HG02870 (cell line): ENCODE measurements around the gene CDX1.

ENCODE experiments used
- ATAC-seq: cut with Tn5 transposase; IDR thresholded peaks from one replicate; pipeline ENCODE4 v1.9.1; 2021; ENCODE audit warnings: mild to moderate bottlenecking, moderate library complexity; ENCODE audit not compliant: unreplicated experiment

The CDX1 gene

DNA sequence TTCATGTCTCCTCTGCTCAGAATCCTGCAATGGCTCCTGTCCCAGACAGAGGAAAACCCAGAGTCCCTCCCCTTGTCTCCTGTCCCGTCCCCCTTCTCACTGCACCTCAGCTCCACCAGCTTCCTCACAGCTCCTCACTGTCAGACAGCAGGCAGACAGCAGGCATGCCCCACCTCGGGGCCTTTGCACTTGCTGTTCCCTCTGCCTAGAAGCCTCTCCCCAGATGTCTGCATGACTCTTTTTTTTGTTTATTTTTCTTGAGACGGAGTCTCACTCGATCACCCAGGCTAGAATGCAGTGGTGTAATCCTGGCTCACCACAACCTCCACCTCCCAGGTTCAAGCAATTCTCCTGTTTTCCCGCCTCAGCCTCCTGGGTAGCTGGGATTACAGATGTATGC is 14.4 kb downstream of the CDX1 start:
- ATAC-seq: no peak

DNA sequence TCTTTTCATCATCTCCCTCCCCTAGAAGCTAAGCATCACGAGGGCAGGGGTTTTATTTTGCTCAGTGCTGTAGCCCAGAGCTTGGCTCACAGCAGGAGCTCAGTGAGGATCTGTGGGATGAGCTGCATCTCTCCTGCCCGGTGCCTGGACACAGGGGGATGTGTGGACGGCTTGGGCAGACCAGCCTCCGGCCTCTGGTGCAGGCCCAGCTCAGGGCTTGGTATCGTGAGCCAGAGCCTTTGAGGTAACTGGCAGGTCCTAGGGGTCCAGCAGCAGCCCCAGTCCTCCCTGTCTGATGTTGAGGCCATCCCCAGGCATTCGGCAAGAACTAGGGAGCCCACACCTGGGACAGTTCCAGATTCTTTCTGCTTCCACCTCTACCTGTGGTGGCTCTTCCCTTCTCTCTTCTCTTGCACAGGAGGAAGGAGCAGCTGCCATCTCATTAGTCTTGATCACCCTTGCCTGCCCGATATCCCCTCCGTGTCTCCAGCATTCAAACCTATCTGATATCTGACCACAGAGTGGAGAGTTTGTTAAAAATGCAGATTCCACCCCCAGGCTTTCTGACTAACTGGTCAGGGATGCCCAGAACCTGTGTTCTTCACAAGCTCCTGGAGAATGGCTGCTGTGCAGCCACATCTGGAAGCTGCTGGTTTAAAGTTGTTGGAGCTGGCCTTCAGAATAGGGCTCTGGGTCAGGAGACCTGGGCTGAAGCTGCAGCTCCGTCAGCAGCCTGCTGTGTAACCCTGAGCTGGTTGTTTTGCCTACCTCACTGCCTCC is 15.4 kb downstream of the CDX1 start:
- no peak for ATAC-seq

DNA sequence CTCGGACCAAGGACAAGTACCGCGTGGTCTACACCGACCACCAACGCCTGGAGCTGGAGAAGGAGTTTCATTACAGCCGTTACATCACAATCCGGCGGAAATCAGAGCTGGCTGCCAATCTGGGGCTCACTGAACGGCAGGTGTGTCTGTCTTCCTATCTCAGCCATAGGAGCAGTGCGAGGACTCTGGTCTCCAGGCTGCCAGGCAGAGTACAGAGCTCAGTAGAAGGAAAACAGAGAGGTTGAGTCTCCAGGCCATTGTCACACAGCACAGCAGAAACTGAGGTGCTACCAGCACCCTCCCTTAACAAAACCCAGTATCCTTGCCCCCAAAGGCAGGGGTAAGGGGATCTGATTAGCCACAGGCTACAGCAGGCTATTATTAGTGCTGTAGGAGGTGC is 16.2 kb downstream of the CDX1 start:
- ATAC-seq: no peak

DNA sequence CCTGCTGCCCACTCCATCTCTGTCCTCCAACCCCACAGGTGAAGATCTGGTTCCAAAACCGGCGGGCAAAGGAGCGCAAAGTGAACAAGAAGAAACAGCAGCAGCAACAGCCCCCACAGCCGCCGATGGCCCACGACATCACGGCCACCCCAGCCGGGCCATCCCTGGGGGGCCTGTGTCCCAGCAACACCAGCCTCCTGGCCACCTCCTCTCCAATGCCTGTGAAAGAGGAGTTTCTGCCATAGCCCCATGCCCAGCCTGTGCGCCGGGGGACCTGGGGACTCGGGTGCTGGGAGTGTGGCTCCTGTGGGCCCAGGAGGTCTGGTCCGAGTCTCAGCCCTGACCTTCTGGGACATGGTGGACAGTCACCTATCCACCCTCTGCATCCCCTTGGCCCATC is 16.9 kb downstream of the CDX1 start:
- ATAC-seq: no peak

DNA sequence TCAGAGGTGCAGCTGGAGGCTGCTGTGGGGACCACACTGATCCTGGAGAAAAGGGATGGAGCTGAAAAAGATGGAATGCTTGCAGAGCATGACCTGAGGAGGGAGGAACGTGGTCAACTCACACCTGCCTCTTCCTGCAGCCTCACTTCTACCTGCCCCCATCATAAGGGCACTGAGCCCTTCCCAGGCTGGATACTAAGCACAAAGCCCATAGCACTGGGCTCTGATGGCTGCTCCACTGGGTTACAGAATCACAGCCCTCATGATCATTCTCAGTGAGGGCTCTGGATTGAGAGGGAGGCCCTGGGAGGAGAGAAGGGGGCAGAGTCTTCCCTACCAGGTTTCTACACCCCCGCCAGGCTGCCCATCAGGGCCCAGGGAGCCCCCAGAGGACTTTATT is 17.4 kb downstream of the CDX1 start:
- ATAC-seq: no peak

DNA sequence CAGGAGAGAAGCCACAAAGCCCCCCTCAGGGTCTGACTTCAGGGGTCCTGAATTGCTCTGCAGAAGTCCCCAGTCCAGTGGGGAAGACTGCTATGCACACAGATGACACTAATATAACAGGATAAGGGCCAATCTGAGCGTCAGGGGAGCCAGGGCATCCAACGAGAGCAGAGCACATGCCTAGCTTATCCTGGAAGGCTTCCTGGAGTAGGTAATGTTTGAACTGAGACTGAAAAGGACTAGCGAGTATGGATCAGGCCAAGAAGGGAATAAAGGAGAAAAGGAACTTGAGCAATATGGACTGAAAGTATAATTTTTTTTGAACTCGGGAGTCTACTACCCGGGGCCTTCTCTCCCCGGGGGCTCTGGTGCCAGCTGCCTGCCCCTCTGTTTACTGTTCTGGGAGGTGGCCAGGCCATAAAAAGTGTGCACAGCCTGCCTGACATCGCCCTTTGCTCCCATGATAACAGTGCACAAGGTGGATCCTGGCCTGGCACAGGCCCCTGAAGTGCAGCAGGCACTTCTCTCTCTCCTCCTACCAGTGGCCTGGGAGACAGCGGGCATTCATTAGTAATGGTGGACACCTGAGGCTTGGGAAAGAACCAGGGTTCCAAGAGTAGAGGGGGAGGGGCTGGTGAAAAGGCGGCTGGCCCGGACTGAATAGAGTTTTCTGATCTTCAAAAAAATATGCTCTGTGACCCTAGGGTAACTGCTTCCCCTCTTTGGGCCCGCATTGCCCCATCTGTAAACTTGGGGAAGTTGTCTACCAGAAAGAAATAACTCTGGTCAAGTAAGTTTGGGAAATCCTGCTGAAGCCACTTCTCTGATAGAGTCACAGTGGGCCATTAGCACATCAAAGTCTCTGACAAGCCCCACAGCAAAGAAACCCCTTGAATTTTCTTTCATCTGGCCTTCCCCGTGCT is 18.7 kb downstream of the CDX1 start:
- ATAC-seq: no peak

DNA sequence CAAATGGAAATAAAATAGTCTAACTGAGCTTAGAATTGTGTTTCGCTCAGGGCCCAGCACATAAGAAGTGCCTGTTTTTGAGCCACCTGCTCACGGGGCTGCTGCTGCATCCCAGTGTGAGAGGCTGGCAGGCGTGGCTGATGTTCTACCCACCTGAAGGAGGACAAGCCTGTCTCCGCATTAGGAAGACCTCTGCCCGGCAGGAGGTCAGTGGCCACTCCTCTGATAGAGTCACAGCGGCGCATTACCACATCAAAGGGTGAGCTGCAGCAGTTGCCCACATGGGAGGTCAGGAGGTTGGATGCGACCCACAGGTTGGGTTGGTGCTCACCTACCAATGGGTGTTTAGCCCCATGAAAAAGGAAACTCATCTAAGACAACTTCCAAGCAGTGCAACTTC is 19.6 kb downstream of the CDX1 start:
- ATAC-seq: no peak

DNA sequence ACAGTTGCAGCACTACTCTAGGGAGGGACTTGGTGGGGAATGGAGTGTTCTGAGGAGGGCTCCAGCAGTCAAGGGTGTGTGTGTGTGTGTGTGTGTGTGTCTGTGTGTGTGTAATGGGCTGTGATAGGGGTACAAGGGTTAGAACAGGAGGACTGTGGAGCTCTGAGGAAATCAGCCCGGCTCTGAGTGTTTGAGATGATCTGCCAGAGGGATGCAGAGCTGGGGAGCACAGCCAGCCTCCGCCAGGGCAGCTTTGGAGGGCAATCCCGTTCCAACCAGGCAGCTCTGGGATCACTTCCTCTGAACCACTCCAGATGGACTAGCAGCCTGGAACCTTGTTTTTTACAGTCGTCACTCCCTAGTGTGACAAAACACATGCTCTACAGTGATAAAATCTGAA is 20.3 kb downstream of the CDX1 start:
- no peak for ATAC-seq

DNA sequence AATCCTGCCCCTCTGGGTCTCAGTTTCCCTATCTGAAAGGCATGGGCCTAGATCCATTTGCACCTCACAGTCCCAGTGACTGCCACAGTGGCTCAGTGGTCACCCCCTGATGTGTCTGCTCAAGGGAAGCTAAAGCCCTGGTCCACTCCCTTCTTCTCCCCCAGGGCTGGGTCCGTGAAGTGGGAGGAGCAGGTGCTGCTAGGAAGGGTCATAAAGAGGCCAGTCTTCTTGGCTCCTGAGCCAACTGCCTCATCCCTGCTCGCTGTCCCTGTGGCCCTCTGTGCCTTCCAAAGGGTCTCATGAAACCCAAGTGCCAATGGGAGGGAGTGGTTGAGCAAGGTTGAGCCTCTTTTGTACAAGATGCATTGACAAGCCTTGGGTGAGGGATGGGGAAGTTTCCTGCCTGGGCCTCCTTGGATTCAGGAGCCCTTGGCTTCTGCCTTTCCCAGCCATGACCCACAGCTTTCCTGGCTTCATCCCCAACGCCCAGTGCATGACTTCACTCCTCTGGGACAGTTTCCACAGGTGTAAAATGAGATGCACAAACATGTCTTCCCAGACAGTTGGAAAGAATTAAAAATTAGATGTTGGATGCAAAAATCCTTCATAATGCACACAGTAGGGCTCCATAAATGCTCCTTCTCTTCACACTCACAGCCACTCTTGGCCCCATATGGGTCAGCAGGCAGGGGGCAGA is 21.7 kb downstream of the CDX1 start:
- no peak for ATAC-seq

DNA sequence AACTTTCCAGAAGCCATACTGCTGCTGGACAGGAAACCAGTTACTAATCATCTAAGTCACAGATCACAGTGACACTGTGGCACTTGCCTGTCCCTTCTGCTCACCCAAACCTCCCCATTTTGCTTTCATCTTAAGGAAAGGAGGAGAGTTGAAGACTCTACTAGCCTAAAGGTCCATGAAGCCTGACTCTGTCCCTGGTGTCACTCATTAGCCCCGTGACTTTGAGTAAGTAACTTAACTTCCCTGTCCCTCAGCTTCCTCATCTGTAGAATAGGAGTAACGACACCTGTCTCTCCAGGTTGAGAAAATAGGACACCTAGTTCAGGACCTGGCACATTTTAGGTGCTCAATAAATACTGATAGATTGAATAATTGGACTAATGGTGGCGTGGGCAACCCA is 22.7 kb downstream of the CDX1 start:
- ATAC-seq: no peak

DNA sequence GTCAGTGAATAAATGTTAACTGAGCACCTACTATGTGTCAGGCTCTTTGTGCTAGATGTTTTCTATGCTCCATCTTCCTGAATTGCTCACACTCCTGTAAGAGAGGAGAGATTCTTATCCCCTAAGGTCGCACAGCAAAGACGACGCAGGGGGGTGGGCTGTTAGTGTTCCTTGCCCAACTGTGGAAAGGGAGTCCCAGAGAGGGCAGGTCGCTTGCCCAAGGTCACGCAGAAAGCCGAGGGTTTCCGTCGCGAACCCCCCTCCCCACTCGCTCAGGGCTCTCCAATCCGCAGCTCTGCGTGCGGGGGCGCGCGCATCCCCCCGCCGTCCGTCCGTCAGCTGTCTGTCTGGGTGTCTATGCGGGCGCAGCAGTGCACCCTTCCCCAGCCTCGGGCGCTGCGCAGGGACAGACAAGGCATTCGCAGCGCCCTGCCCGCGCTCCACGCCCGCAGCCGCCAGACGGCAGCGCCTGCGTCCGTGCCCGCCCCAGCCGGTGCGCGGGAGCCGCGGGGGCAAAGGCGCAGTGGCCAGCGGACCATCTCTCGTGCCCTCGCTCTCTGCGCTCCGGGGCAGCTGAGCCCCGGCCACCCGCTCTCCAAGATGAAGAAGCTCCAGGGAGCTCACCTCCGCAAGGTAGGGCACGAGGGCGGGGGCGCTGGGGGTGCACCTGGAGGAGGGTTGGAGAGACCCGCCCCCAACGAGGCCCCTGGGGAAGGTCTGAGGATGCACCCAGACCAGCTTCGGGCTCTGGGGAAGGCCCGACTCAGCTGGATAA is 23.3 kb downstream of the CDX1 start, which contains the start of gene SLC6A7:
TSS of gene SLC6A7 (plus strand) at position 335 of the 775 bp plus-strand sequence. CDS start at position 601, 266 bp downstream.
- no peak for ATAC-seq

DNA sequence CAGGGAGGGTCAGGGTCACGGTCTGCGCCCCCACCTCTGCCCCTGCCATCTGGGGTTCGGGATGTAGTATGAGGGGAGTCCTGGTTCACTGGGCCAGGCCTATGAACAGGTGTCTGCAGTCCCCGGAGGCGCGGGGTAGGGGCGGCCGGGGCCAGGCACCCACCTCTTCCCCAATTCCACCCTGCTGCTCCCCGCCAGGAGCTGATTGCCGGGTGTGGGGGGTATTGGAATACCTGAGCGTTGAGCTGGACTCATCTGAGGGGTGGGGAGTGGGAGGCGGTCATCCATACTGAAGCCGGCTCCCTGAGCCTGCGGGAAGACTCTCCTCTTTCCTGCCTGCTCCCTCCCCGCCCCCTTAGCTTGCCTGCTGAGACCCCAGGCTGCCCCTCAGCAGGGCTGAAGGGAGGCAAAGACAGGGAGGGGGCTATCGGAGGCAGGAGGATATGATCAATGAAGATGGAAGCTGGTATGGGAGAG is 24.0 kb downstream of the CDX1 start:
- ATAC-seq: no peak

DNA sequence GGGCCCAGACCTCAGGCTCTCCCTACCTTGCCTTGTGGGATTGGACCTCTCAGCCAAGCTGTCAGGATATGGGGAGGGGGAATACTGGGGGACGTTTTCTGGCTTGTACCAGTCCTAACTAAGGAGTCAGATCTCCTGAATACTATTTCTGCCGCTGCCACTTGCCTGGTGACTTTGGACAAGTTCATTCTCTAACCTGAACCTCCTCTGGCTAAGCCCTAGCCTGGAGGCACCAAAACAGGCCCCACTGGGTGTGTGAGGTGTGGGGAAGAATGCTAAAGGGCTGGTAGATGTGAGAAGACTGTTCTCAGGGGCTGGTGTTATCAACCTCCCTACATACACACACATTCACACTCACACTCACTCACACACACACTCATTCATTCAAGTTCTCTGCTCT is 24.4 kb downstream of the CDX1 start:
- no peak for ATAC-seq

DNA sequence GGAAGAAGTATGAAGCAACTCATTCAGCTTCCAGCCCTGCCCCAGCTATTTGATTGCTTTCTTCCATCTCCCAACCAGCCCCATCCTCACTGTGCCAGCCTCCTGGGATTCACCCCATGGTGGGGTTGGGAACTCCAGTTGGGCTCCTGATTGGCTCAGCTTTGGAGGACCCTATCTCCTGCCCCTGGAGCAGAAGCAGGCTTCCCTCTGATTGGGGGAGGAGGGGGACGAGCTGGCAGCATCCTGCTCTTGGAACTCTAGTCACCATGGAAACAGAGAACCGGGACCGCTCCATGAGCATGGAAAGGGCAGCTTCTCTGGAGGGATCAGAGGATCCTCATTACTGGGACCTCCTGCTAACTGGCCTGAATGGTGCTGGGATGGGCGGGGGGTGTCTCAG is 25.9 kb downstream of the CDX1 start:
- ATAC-seq: no peak

DNA sequence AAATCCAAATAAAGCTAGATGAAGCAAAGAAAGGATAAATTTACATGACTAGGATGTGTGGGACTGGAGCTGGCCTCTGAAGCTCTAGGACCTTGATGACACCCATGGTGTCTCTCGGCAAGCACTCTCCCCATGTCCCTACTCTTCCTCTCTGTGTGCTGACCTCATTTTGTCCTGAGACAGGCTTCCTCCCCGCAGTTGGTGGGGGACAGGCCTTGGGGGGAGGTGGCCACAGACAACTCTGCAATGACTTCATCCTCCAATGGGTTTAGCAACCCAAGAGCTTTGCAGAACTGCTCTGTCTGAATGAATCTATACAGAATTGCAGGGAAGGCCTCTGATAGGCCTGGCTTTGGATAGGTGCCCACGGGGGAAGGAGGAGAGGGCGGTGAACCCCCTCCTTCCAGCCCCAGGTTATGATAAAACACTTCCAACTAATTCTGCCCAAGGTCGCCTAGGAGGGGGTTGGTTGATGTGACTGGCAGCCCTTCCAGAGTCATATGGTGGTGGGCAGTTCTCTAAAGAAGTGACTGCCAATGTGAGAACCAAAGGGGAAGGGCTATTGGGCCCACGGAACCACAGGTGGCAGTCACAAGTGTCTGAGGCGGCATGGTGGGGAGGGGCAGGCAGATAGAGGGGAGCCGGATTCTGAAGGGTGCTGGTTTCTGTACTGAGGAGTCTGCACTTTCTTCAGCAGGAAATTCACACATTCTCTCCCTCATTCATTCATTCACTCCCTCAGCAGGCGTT is 29.3 kb downstream of the CDX1 start:
- ATAC-seq: no peak

DNA sequence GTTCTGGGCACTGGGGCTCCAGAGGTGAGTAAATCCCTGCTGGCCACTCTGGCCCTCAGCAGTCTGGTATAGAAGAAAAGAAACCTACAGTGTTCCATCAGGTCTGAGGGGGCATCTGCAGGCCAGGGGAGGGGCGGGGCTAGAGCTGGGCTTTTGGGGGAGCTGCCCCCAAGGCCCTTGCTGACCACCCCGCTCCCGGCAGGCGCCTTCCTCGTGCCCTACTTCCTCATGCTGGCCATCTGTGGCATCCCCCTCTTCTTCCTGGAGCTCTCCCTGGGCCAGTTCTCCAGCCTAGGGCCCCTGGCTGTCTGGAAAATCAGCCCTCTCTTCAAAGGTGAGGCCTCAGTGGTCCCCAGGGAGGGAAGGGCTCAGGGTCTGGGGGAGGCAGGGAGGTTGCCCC is 29.9 kb downstream of the CDX1 start:
- ATAC-seq: no peak

DNA sequence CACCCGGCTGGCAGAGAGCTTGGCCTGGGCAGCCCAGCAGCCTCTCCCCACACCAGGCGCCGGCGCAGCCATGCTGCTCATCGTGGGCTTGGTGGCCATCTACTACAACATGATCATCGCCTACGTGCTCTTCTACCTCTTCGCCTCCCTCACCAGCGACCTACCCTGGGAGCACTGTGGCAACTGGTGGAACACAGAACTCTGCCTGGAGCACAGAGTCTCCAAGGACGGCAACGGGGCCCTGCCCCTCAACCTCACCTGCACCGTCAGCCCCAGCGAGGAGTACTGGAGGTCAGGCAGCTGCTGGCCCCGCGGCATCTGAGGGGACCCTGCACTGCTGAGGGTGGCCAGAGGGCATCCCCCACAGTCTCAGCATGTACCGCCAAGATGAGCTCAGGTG is 30.4 kb downstream of the CDX1 start:
- no peak for ATAC-seq

DNA sequence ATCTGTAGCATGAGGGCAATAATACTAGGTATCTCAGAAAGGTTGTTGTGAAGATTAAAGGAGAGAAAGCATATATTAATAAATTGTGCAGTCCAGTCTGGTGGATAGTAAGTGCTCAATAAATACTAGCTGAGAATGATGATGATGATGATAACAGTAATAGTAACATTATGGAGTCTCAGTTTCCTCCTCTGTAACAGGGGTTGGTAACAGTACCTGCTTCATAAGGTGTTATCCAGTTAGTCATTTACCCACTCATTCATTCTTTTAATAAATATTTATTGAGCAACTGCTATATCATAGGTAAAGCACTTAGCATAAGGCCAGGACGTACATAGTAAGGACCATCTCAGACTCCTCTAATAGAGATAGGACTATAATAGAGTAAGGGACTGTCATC is 30.9 kb downstream of the CDX1 start:
- no peak for ATAC-seq

DNA sequence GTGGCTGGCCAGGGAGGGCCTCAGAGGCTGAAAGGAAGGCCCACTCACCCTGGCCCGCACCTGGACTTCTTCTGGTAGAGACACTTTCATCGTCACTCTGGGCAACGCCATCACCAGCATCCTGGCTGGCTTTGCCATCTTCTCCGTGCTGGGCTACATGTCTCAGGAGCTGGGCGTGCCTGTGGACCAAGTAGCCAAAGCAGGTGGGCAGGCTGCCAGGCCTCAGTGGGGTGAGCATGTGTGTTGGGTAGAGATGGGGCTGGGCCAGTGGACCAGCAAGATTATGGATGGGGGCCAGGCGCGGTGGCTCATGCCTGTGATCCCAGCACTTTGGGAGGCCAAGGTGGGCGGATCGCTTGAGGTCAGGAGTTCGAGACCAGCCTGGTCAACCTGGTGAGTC is 35.9 kb downstream of the CDX1 start:
- ATAC-seq: no peak
